Measurements from ENCODE around the gene DPP4.

DNA sequence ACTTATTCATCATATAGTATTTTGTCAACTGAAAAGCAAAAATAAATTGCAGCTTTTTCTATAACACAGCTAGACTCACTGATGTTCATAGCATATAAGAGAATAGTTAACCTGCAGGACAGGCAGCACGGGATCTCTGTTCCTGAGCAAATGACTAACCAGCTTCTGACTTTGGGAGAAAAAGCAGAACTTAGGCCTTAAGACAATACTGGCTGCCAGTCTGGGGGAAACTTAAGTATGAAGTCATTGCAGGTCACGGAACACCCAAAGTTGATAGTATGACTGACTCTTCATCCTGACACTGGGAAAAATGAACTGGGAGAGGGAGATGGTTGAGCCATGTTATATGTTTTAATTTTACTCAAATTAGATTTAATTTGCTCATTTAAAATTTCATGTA lies 113.0 kb downstream of the DPP4 start:
- TF ChIP-seq, protein P1, sequence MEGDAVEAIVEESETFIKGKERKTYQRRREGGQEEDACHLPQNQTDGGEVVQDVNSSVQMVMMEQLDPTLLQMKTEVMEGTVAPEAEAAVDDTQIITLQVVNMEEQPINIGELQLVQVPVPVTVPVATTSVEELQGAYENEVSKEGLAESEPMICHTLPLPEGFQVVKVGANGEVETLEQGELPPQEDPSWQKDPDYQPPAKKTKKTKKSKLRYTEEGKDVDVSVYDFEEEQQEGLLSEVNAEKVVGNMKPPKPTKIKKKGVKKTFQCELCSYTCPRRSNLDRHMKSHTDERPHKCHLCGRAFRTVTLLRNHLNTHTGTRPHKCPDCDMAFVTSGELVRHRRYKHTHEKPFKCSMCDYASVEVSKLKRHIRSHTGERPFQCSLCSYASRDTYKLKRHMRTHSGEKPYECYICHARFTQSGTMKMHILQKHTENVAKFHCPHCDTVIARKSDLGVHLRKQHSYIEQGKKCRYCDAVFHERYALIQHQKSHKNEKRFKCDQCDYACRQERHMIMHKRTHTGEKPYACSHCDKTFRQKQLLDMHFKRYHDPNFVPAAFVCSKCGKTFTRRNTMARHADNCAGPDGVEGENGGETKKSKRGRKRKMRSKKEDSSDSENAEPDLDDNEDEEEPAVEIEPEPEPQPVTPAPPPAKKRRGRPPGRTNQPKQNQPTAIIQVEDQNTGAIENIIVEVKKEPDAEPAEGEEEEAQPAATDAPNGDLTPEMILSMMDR (conservative IDR thresholded peaks at IDR 0.05; ENCODE audit: low read length), result no peak
- no peak for TF ChIP-seq EZH2phosphoT487 (IDR thresholded peaks at IDR 0.05; ENCODE audit: borderline replicate concordance, low read depth, low read length)

All from OCI-LY7 (cell line).